GM12872 (cell line): Measurements from ENCODE around the gene UGT1A6.

Experiments used
- CTCF ChIP-seq: IDR thresholded peaks from 3 replicates; pipeline ENCODE4 v1.5.1; 2011; ENCODE audit warnings: low read depth, mild to moderate bottlenecking, low read length, moderate library complexity; ENCODE audit not compliant: insufficient read depth

Gene UGT1A6

GRCh38 chr2:233772583-233772982 lies 79.9 kb downstream of the UGT1A6 start:
- no peak for TF ChIP-seq CTCF

GRCh38 chr2:233773854-233774253 lies 81.2 kb downstream of the UGT1A6 start:
- TF ChIP-seq CTCF, result no peak

- TF ChIP-seq CTCF, result no peak
These were observed 82.7 kb downstream of the UGT1A6 start for GRCh38 chr2:233775414-233775813.

GRCh38 chr2:233778030-233778429 lies 85.3 kb downstream of the UGT1A6 start, which contains the start of gene MROH2A:
TSS of gene MROH2A (plus strand) at chr2:233778330. CDS start at chr2:233779359, 1,029 bp downstream.
- TF ChIP-seq CTCF, result no peak

- no peak for TF ChIP-seq CTCF
These were observed 87.0 kb downstream of the UGT1A6 start for GRCh38 chr2:233779722-233780121.

GRCh38 chr2:233780771-233781170 lies 88.1 kb downstream of the UGT1A6 start:
- no peak for TF ChIP-seq CTCF

GRCh38 chr2:233789554-233789953 lies 96.9 kb downstream of the UGT1A6 start:
- TF ChIP-seq CTCF, result no peak
